ENCODE data around the gene SPDYE4. TPM values are rescaled to one million over a fixed set of nuclear protein-coding genes. Genes with fewer than 3 reads are reported as not detected.

The SPDYE4 gene, protein sequence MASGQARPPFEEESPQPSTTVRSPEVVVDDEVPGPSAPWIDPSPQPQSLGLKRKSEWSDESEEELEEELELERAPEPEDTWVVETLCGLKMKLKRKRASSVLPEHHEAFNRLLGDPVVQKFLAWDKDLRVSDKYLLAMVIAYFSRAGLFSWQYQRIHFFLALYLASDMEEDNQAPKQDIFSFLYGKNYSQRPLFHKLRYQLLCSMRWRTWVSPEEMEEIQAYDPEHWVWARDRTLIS
- total RNA-seq, result not detected in 2 replicates

DNA sequence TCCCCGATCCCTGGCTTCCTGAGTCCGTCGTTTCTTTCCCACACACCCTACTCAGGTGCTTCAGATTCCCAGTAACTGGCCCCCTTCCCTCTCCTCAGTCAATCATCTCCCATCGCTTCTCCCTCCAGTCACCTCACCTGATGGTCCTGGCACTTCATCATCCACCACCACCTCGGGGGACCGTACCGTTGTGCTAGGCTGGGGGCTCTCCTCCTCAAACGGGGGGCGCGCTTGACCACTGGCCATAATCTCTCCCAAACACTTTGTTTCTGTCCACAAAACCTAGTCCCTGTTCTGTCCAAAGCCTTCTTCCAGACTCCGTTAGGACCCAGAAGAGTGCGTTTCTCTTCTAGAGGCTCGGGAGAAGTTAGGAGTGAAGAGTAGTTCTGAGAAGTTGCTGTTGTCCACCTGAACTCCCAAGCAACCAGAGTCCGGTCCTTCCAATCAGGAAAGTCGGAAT lies at the start of gene SPDYE4:
Gene SPDYE4 (minus strand): TSS at position 410 of the 460 bp plus-strand sequence. CDS start 164 bp downstream, at position 246.

DNA sequence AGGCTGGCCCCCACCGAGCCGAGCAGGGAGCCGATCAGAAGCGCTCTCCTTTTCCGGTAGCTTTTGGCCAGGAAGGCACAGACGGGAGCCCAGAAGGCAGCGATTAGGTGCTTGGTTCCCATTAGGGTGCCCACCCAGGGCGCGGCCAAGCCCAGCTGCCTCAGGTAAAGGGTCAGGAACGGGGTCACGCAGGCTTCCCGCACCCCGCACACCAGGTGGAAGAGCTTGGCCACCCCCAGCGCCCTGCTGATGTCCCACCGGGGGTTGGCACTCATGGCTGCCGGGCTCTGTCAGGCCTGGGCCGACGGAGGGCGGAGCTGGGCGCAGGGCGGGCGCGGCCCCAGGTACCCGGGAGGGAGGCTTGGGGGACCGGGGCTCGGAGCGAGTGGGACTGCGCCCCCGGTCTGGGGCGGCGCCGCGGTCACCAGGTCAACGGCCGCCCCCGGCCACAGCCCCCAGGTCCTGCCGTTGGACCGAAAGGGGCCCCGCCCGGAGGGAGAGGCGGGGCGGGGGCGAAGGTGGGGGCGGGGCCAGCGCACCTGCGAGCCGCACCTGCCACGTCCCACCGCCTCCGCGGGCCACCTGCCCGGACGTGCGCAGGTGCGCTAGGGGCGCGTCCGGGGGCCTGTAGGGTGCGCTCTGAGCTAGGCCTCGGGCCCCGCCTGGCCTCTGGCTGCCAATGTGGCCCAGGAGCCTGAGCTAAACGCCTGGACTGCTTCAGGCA lies 40.7 kb upstream of the SPDYE4 start, which contains the start of gene MFSD6L:
Gene MFSD6L (minus strand): TSS at position 520 of the 724 bp plus-strand sequence. CDS start 245 bp downstream, at position 275.

Other genes starting within 250 kb of the SPDYE4 start
- 33.7 and 65.9 TPM in 2 replicates for gene MYH10, start 127.8 kb downstream of the SPDYE4 start, total RNA-seq
- not detected in 2 replicates for gene CCDC42, start 13.7 kb downstream of the SPDYE4 start, total RNA-seq
- not detected in 2 replicates for gene MFSD6L, start 40.8 kb upstream of the SPDYE4 start, total RNA-seq
- gene PIK3R6, start 109.1 kb upstream of the SPDYE4 start, total RNA-seq, result not detected in 2 replicates
- not detected in 2 replicates for gene PIK3R5, start 207.2 kb upstream of the SPDYE4 start, total RNA-seq

Measured in myometrial cell (primary cell).